ENCODE measurements around the gene SORCS1.

- TF ChIP-seq EZH2 (IDR thresholded peaks at IDR 0.05; ENCODE audit: low read depth) (no peak), CTCF (conservative IDR thresholded peaks at IDR 0.05) (no peak)
Observed at GRCh38 chr10:106706127-106706526, 458.4 kb downstream of the SORCS1 start.

All from PC-9 (cell line).